Mesothelial cell of epicardium (in vitro differentiated cells): ENCODE data around the gene IPO13. TPM values are rescaled to one million over a fixed set of nuclear protein-coding genes. Genes with fewer than 3 reads are reported as not detected.

Experiments
- DNase-seq, 2 experiments: peaks; one replicate each; pipeline ENCODE4 v3.0.0; 2021; ENCODE audit warnings: low spot score in 2 of 2; ENCODE audit not compliant: unreplicated experiment in 2 of 2
- H3K27ac Mint-ChIP-seq: 2 replicates; pipeline ENCODE4 v1.8.0; 2021; ENCODE audit warnings: mixed read lengths
- H3K27me3 Mint-ChIP-seq: 2 replicates; pipeline ENCODE4 v1.8.0; 2021; ENCODE audit warnings: low read depth, mixed read lengths
- H3K36me3 Mint-ChIP-seq: 2 replicates; pipeline ENCODE4 v1.8.0; 2021; ENCODE audit warnings: mixed read lengths
- H3K4me1 Mint-ChIP-seq: 2 replicates; pipeline ENCODE4 v1.8.0; 2021; ENCODE audit warnings: mixed read lengths
- H3K4me3 Mint-ChIP-seq: 2 replicates; pipeline ENCODE4 v1.8.0; 2021; ENCODE audit warnings: mild to moderate bottlenecking, moderate library complexity, mixed read lengths
- H3K9me3 Mint-ChIP-seq: 2 replicates; pipeline ENCODE4 v1.8.0; 2021; ENCODE audit warnings: mixed read lengths
- total RNA-seq: library from RNA; stranded (reverse); gene quantifications from 3 replicates; pipeline ENCODE4 v1.2.1, GENCODE V29; 2021
- TF ChIP-seq, protein P1 (sequence below): fragments of 200-600 bp; sonication (generic); IDR thresholded peaks from one replicate; pipeline ENCODE4 v1.5.0; 2021; ENCODE audit warnings: antibody characterized with exemption; ENCODE audit not compliant: unreplicated experiment

Gene IPO13
- total RNA-seq, 1 donor from 2014 or later, result 26.4 TPM

DNA sequence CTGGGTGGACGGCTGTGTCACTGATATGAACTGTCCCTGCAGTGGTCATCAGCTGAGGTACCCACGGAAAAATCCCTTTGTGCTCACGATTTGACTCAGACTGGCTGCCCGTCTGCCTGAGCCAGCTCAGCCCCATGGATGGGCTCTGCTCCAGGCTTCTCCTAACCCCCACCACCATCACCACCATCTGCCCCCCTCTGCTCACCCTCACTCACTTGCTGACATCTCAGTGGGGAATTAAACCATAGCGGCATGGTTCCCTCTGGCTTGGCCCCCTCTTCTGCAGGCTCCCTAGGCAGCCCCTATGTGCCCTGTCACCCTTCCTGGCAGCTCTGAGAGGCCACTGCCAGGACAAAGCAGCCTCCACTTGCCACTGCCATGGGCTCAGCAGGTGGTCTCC, 67.2 kb downstream of the IPO13 start:
- H3K27me3 Mint-ChIP-seq, result no peaks in the 10 kb centered on the region
- H3K4me1 Mint-ChIP-seq, result peaks cover 7% of the 10 kb centered on the region
- H3K4me3 Mint-ChIP-seq, result no peak overlapping the region
- H3K9me3 Mint-ChIP-seq, result no peaks in the 10 kb centered on the region
- TF ChIP-seq, protein P1, sequence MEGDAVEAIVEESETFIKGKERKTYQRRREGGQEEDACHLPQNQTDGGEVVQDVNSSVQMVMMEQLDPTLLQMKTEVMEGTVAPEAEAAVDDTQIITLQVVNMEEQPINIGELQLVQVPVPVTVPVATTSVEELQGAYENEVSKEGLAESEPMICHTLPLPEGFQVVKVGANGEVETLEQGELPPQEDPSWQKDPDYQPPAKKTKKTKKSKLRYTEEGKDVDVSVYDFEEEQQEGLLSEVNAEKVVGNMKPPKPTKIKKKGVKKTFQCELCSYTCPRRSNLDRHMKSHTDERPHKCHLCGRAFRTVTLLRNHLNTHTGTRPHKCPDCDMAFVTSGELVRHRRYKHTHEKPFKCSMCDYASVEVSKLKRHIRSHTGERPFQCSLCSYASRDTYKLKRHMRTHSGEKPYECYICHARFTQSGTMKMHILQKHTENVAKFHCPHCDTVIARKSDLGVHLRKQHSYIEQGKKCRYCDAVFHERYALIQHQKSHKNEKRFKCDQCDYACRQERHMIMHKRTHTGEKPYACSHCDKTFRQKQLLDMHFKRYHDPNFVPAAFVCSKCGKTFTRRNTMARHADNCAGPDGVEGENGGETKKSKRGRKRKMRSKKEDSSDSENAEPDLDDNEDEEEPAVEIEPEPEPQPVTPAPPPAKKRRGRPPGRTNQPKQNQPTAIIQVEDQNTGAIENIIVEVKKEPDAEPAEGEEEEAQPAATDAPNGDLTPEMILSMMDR, result no peak
- no peak for DNase-seq
- peaks cover 4% of the 10 kb centered on the region for H3K36me3 Mint-ChIP-seq
- no peak overlapping the region for H3K27ac Mint-ChIP-seq

DNA sequence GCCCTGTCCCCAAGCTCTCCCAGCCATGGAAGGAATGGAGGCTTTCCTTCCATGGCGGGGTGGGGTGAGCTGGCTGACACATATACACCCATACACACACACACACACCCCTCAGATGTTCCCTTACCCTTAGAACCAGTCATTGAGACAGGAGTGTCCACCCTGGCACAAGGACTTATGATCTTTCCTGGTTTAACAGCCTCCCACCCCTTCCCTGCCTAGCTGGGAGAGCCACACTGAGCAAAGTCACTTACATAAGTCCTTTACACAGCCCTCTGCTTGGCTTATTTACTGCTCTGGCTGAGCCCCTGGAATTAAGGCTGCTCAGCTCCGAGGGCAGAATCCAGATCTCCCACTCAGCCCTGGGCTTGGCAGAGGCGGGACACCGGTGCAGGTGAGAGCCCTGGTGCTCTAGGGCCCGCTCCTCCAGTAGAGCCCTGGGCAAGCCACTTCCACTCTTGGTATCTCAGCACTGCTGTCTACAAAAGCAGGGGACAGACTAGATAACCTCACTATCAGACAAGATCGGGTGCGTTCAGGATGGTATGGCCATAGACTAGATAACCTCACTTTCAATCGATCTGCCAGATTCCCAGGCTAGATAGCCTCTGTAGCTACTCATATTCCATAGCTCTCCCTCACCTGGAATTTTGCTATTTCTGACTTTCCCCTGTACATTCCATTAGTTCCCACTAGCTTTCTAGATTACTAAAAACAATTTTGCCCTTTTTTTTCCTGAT, 67.8 kb downstream of the IPO13 start:
- TF ChIP-seq, protein P1, result no peak
- Mint-ChIP-seq H3K4me3 (no peak overlapping the region), H3K4me1 (peaks cover 7% of the 10 kb centered on the region), H3K27ac (no peak overlapping the region), H3K9me3 (no peaks in the 10 kb centered on the region), H3K36me3 (peaks cover 4% of the 10 kb centered on the region), H3K27me3 (no peaks in the 10 kb centered on the region)
- no peak for DNase-seq

DNA sequence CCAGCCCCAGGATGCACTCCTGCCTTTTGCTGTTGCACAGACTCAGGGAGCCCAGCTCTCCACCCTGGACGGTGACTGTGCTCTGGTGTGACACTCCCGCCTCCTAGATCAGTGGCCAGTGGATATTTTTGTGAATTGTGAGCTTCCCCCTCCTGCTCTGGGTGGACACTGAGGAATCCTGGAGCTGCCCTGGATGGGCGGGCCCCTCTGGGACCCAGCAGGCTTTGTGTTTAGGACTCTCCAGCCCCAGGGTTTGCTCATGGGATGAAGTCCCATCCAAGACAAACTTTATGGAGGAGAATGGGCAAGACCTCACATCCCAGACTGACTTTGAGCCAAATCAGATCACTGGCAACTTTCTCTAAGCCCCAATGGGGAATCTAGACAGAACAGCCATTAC, 68.5 kb downstream of the IPO13 start:
- Mint-ChIP-seq H3K27ac (no peak overlapping the region), H3K4me1 (peaks cover 7% of the 10 kb centered on the region), H3K4me3 (no peak overlapping the region), H3K9me3 (no peaks in the 10 kb centered on the region), H3K36me3 (no peaks in the 10 kb centered on the region), H3K27me3 (no peaks in the 10 kb centered on the region)
- TF ChIP-seq, protein P1, result no peak
- DNase-seq, result no peak

DNA sequence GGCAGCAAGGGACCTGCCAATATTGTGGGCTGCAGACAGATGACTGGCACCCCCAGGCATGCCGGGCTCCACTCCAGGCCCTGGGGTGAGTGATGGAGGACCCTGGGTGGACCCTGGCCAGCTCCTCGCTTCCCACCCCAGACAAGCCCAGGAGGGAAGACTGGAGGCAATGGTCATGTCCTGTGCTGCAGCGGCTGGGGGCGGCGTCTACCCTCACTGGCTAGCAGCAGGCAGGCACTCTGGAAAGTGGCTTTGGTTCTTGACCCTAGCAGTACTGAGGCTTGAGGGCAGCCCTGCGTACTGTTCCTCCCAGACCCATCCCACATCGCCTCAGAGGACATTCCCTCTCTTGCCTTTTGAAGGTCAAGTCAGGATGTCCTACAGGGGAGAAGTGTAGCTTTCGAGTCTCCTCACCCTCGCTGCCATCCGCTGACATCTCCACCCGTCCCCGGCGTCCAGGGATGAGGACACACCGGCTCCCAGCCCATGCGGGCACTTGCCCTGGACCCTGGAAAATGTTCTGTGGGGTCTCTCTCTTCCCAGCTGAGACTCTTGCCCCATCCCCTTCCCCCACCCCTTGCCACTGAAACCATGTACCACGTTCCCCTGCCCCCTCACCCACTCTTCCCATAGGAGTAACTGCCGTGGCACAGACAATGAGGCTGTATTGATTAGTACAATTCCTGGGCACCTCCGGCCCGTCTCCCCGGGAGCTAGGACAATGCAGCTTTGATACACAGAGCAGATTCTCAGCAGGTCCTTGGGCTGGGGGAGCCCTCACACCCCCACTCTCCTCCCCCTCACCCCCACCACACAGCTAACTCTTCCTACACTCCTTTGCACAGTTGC, 69.5 kb downstream of the IPO13 start:
- no peak overlapping the region for H3K27ac Mint-ChIP-seq

DNA sequence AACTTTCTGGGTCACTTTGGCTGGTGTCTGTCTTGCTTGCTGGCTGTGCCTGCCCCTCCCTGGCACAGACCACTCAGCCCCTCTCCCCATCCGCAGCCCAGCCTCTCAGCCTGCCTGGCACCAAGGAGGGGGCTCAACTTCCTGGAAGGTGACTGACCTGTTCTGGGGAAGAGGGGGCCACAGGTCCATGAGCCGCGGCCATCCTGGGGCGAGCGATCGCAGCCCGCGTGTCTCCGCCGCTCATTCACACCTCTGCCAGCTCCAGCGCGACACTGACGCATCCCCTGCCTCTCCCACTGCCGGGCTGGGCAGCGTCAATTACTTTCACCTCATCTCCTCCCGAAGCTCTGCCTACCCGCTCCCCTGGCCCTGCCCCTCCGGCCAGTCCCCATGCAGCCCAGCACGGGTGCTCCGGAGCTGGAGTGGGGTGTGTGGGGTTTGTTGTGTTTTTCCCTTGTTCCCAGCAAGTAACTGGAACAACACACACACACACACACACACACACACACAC, 70.2 kb downstream of the IPO13 start:
- Mint-ChIP-seq H3K4me1 (peaks cover 1% of the 10 kb centered on the region), H3K27me3 (no peaks in the 10 kb centered on the region), H3K36me3 (peaks cover 3% of the 10 kb centered on the region), H3K27ac (no peak overlapping the region), H3K9me3 (no peaks in the 10 kb centered on the region), H3K4me3 (no peak overlapping the region)
- no peak for DNase-seq
- TF ChIP-seq, protein P1, result no peak

More for the DNA sequence above, 69.5 kb downstream of the IPO13 start:
- Mint-ChIP-seq H3K4me1 (peaks cover 7% of the 10 kb centered on the region), H3K9me3 (no peaks in the 10 kb centered on the region), H3K4me3 (no peak overlapping the region), H3K36me3 (no peaks in the 10 kb centered on the region), H3K27me3 (no peaks in the 10 kb centered on the region)
- TF ChIP-seq, protein P1, result no peak
- no peak for DNase-seq

Other genes starting within 250 kb of the IPO13 start
- 27.9 to 31.0 TPM (median 29.0 TPM) in 3 replicates for gene ST3GAL3, start 239.4 kb upstream of the IPO13 start, total RNA-seq
- 1.2 to 2.0 TPM (median 1.6 TPM) in 3 replicates for gene ARTN, start 13.1 kb upstream of the IPO13 start, total RNA-seq
- gene DPH2, start 23.1 kb downstream of the IPO13 start, total RNA-seq, result 24.1 to 26.6 TPM (median 25.0 TPM) in 3 replicates
- gene ATP6V0B, start 28.0 kb downstream of the IPO13 start, total RNA-seq, result 72.8 to 82.6 TPM (median 75.0 TPM) in 3 replicates
- 55.8 to 58.6 TPM (median 57.8 TPM) in 3 replicates for gene B4GALT2, start 32.3 kb downstream of the IPO13 start, total RNA-seq
- gene CCDC24, start 44.6 kb downstream of the IPO13 start, total RNA-seq, result 12.3 to 13.8 TPM (median 12.4 TPM) in 3 replicates
- 28.4 to 30.9 TPM (median 29.5 TPM) in 3 replicates for gene SLC6A9, start 84.5 kb downstream of the IPO13 start, total RNA-seq
- gene KLF17, start 171.9 kb downstream of the IPO13 start, total RNA-seq, result not detected in 3 replicates
- gene KLF18, start 194.7 kb downstream of the IPO13 start, total RNA-seq, result not detected in 3 replicates